ENCODE data around the gene ARPC5.

Gene ARPC5

GRCh38 chr1:183638649-183639387, 3.2 kb upstream of the ARPC5 start:
- TF ChIP-seq CTCF (conservative IDR thresholded peaks at IDR 0.05; ENCODE audit: low read depth) = no peak
- CTCF ChIA-PET = no interaction called here
- H3K27ac ChIP-seq = no peak overlapping the region
- POLR2A ChIA-PET (ENCODE audit: low non-redundant PET) = no interaction called here
- DNase-seq (ENCODE audit: low spot score) = no peak

GRCh38 chr1:183636783-183637182, 1.2 kb upstream of the ARPC5 start:
- ChIA-PET CTCF (no interaction called here), POLR2A (ENCODE audit: low non-redundant PET) (no interaction called here)
- H3K27ac ChIP-seq = no peak overlapping the region
- DNase-seq (ENCODE audit: low spot score) = no peak
- no peak for TF ChIP-seq CTCF (conservative IDR thresholded peaks at IDR 0.05; ENCODE audit: low read depth)

DNA sequence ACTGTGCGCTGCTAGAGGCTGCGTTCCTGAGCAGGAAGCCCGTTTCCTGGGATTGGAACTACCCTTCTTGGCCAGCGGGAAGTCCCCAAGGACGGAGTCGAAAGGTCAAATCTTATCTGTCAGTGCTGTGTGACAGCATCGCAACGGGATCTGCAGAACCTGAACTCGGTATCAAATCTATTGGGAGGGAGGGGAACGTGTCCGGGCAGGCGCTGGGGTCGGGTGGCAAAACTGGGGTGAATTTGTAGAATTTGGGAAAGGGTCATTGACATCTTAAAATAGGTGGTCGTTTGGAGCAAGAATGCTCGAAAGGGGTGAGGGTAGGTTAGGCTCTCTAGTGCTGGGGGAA, 725 bp upstream of the ARPC5 start:
- POLR2A ChIA-PET (ENCODE audit: low non-redundant PET) = no interaction called here
- DNase-seq (ENCODE audit: low spot score) = no peak
- TF ChIP-seq CTCF (conservative IDR thresholded peaks at IDR 0.05; ENCODE audit: low read depth) = no peak
- peak overlapping the region; percentile 94 for H3K27ac ChIP-seq
- CTCF ChIA-PET = no interaction called here

DNA sequence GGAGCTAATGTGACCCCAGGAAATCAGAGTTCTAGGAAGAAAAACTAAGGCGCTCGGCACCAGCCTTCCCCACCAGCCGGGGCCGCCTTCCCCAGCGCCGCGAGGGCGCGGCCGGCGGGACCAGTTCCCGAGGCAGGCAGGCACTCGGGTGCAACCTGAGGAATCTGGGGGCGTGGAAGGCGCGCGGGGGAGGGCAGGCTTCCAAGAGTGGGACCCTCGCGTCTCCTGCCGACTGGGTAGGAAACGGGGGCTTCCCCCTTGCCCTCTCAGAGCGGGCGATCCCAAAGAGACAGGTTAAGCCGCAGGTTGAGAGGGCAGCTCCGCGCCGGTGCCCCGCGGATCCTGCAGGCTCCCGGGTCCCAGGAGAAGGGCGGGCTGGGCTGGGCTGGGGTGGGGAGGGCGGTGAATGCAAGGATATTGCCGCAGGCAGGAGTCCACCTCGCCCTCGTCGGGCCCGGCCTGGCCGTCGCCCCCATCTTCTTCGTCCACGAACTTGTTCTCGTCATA, 431 bp downstream of the ARPC5 start:
- CTCF ChIA-PET = interaction anchor here (0.6 to 1.3 kb wide), 3 partner anchors 12 to 280 kb away, joined by 3 to 6 read pairs (median 3); no protein-coding TSS in a partner anchor
- no peak for DNase-seq (ENCODE audit: low spot score)
- POLR2A ChIA-PET (ENCODE audit: low non-redundant PET) = no interaction called here
- TF ChIP-seq CTCF (conservative IDR thresholded peaks at IDR 0.05; ENCODE audit: low read depth) = no peak
- H3K27ac ChIP-seq = peak overlapping the region; percentile 94

- POLR2A ChIA-PET (ENCODE audit: low non-redundant PET) = no interaction called here
- TF ChIP-seq CTCF (conservative IDR thresholded peaks at IDR 0.05; ENCODE audit: low read depth) = no peak
- H3K27ac ChIP-seq = peak overlapping the region; percentile 94
- DNase-seq (ENCODE audit: low spot score) = no peak
- CTCF ChIA-PET = interaction anchor here (0.6 to 1.3 kb wide), 6 partner anchors 21 to 474 kb away, joined by 3 to 8 read pairs (median 4); no protein-coding TSS in a partner anchor
Measured at GRCh38 chr1:183634429-183635065, 1.0 kb downstream of the ARPC5 start.

- peak; percentile 73 for TF ChIP-seq CTCF (conservative IDR thresholded peaks at IDR 0.05; ENCODE audit: low read depth)
- peak; percentile 50 for DNase-seq (ENCODE audit: low spot score)
- POLR2A ChIA-PET (ENCODE audit: low non-redundant PET) = no interaction called here
- CTCF ChIA-PET = interaction anchor here (0.5 to 1.3 kb wide), 13 partner anchors 22 to 791 kb away, joined by 3 to 8 read pairs (median 4); partner anchors contain the start of gene TSEN15
- H3K27ac ChIP-seq = no peak overlapping the region
Measured at GRCh38 chr1:183633676-183634343, 1.8 kb downstream of the ARPC5 start.
